HG03135 (cell line): ENCODE results near the gene SREBF1.

Experiments used
- ATAC-seq: cut with Tn5 transposase; IDR thresholded peaks from one replicate; pipeline ENCODE4 v1.9.1; 2021; ENCODE audit warnings: mild to moderate bottlenecking, moderate library complexity; ENCODE audit not compliant: unreplicated experiment

The SREBF1 gene

GRCh38 chr17:17783116-17783824, 53.5 kb downstream of the SREBF1 start:
- ATAC-seq = no peak

GRCh38 chr17:17782523-17783115, 54.2 kb downstream of the SREBF1 start:
- ATAC-seq = no peak

GRCh38 chr17:17781591-17782496, 54.9 kb downstream of the SREBF1 start:
- no peak for ATAC-seq

- no peak for ATAC-seq
These were observed 55.7 kb downstream of the SREBF1 start for GRCh38 chr17:17780922-17781590.

- no peak for ATAC-seq
These were observed 57.7 kb downstream of the SREBF1 start for GRCh38 chr17:17779015-17779611.

GRCh38 chr17:17778308-17779014, 58.3 kb downstream of the SREBF1 start:
- ATAC-seq = no peak

GRCh38 chr17:17776889-17777288, 59.9 kb downstream of the SREBF1 start:
- ATAC-seq = no peak

- ATAC-seq = no peak
These were observed 62.5 kb downstream of the SREBF1 start for GRCh38 chr17:17774009-17774881.

- no peak for ATAC-seq
These were observed 64.6 kb downstream of the SREBF1 start for GRCh38 chr17:17772231-17772630.

GRCh38 chr17:17771498-17772201, 65.1 kb downstream of the SREBF1 start:
- ATAC-seq = no peak

- ATAC-seq = no peak
These were observed 66.1 kb downstream of the SREBF1 start for GRCh38 chr17:17770632-17771044.

GRCh38 chr17:17769869-17770631, 66.7 kb downstream of the SREBF1 start:
- no peak for ATAC-seq

- no peak for ATAC-seq
These were observed 68.2 kb downstream of the SREBF1 start for GRCh38 chr17:17768424-17769088.

GRCh38 chr17:17767887-17768418, 68.8 kb downstream of the SREBF1 start:
- no peak for ATAC-seq

GRCh38 chr17:17767154-17767869, 69.5 kb downstream of the SREBF1 start:
- ATAC-seq = no peak

- ATAC-seq = no peak
These were observed 70.1 kb downstream of the SREBF1 start for GRCh38 chr17:17766744-17767120.
